Measurements from ENCODE around the gene FAM76A. TPM values are rescaled to one million over a fixed set of nuclear protein-coding genes. Genes with fewer than 3 reads are reported as not detected.

FAM76A gene
- total RNA-seq, 1 donor from 2014 or later = 18.0 TPM

DNA sequence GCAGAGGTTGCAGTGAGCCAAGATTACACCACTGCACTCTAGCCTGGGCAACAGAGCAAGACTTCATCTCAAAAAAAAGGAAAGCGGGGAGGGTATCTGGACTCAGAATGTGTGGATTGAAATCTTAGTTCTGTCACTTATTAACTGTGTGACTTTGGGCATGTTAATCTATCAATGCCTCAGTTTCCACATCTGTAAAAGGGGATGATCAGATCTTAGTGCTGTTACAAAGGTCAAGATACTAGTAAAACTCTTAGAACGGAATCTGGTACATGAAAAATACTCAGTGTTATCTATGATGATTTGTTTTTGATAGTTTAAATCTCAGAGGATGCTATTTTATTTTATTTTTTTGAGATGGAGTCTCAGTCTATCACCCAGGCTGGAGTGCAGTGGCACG is 10.5 kb downstream of the FAM76A start:
- H3K9me3 ChIP-seq = no peaks in the 10 kb centered on the region
- no peak overlapping the region for H3K27ac ChIP-seq
- TF ChIP-seq, protein P1, sequence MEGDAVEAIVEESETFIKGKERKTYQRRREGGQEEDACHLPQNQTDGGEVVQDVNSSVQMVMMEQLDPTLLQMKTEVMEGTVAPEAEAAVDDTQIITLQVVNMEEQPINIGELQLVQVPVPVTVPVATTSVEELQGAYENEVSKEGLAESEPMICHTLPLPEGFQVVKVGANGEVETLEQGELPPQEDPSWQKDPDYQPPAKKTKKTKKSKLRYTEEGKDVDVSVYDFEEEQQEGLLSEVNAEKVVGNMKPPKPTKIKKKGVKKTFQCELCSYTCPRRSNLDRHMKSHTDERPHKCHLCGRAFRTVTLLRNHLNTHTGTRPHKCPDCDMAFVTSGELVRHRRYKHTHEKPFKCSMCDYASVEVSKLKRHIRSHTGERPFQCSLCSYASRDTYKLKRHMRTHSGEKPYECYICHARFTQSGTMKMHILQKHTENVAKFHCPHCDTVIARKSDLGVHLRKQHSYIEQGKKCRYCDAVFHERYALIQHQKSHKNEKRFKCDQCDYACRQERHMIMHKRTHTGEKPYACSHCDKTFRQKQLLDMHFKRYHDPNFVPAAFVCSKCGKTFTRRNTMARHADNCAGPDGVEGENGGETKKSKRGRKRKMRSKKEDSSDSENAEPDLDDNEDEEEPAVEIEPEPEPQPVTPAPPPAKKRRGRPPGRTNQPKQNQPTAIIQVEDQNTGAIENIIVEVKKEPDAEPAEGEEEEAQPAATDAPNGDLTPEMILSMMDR (IDR thresholded peaks at IDR 0.05) = no peak
- H3K4me1 ChIP-seq = no peaks in the 10 kb centered on the region
- no peaks in the 10 kb centered on the region for H3K27me3 ChIP-seq (ENCODE audit: low read depth)
- intact Hi-C loops (cut with DNase I) = no loop called here
- ATAC-seq (no peak), DNase-seq (no peak)
- H3K4me3 ChIP-seq = no peak overlapping the region
- peaks cover 96% of the 10 kb centered on the region for H3K36me3 ChIP-seq

GRCh38 chr1:27741121-27741520 is 15.4 kb downstream of the FAM76A start:
- H3K27ac ChIP-seq = no peak overlapping the region
- no peaks in the 10 kb centered on the region for H3K4me1 ChIP-seq
- ATAC-seq (no peak), DNase-seq (no peak)
- H3K4me3 ChIP-seq = no peak overlapping the region
- intact Hi-C loops (cut with DNase I) = no loop called here
- H3K36me3 ChIP-seq = peaks cover 90% of the 10 kb centered on the region
- TF ChIP-seq, protein P1 (IDR thresholded peaks at IDR 0.05) = no peak
- no peaks in the 10 kb centered on the region for H3K27me3 ChIP-seq (ENCODE audit: low read depth)
- no peaks in the 10 kb centered on the region for H3K9me3 ChIP-seq

- Histone ChIP-seq H3K36me3 (peaks cover 84% of the 10 kb centered on the region), H3K9me3 (no peaks in the 10 kb centered on the region), H3K4me1 (no peaks in the 10 kb centered on the region), H3K4me3 (no peak overlapping the region), H3K27me3 (ENCODE audit: low read depth) (no peaks in the 10 kb centered on the region), H3K27ac (no peak overlapping the region)
- intact Hi-C loops (cut with DNase I) = no loop called here
- no peak for DNase-seq
- TF ChIP-seq, protein P1 (IDR thresholded peaks at IDR 0.05) = no peak
- ATAC-seq = no peak
Observed at GRCh38 chr1:27744556-27744955, 18.8 kb downstream of the FAM76A start.

- no peaks in the 10 kb centered on the region for H3K9me3 ChIP-seq
- H3K36me3 ChIP-seq = peaks cover 85% of the 10 kb centered on the region
- H3K4me3 ChIP-seq = no peak overlapping the region
- H3K4me1 ChIP-seq = no peaks in the 10 kb centered on the region
- DNase-seq (no peak), ATAC-seq (no peak)
- intact Hi-C loops (cut with DNase I) = no loop called here
- H3K27ac ChIP-seq = no peak overlapping the region
- TF ChIP-seq, protein P1 (IDR thresholded peaks at IDR 0.05) = no peak
- no peaks in the 10 kb centered on the region for H3K27me3 ChIP-seq (ENCODE audit: low read depth)
Observed at GRCh38 chr1:27745466-27745865, 19.7 kb downstream of the FAM76A start.

- TF ChIP-seq, protein P1 (IDR thresholded peaks at IDR 0.05) = no peak
- Histone ChIP-seq H3K27ac (peak overlapping the region; percentile 51), H3K36me3 (peaks cover 74% of the 10 kb centered on the region), H3K27me3 (ENCODE audit: low read depth) (no peaks in the 10 kb centered on the region), H3K4me3 (no peak overlapping the region), H3K9me3 (no peaks in the 10 kb centered on the region), H3K4me1 (peaks cover 4% of the 10 kb centered on the region)
- intact Hi-C loops (cut with DNase I) = no loop called here
- DNase-seq (no peak), ATAC-seq (no peak)
Observed at GRCh38 chr1:27752360-27752759, 26.6 kb downstream of the FAM76A start.

GRCh38 chr1:27755286-27755685 is 29.5 kb downstream of the FAM76A start:
- Histone ChIP-seq H3K4me3 (no peak overlapping the region), H3K4me1 (peaks cover 4% of the 10 kb centered on the region), H3K27ac (no peak overlapping the region), H3K27me3 (ENCODE audit: low read depth) (no peaks in the 10 kb centered on the region), H3K9me3 (no peaks in the 10 kb centered on the region), H3K36me3 (peaks cover 79% of the 10 kb centered on the region)
- DNase-seq (no peak), ATAC-seq (no peak)
- intact Hi-C loops (cut with DNase I) = no loop called here
- TF ChIP-seq, protein P1 (IDR thresholded peaks at IDR 0.05) = no peak
